NT2/D1 (cell line): ENCODE data around the gene FMN1.

Source experiments
- DNase-seq: peaks from one replicate; pipeline ENCODE4 v3.0.0-alpha.2; 2011; ENCODE audit warnings: low read depth, low spot score
- H3K27me3 ChIP-seq: 2 replicates; pipeline ENCODE4 v1.6.0; 2011; ENCODE audit warnings: mild to moderate bottlenecking; ENCODE audit not compliant: insufficient read length, insufficient read depth
- H3K36me3 ChIP-seq: 2 replicates; pipeline ENCODE4 v1.6.1; 2011; ENCODE audit warnings: mild to moderate bottlenecking, low read length, mixed read lengths; ENCODE audit not compliant: insufficient read depth, insufficient read length
- H3K4me1 ChIP-seq: 2 replicates; pipeline ENCODE4 v1.5.1; 2011; ENCODE audit not compliant: insufficient read depth, insufficient read length
- H3K4me3 ChIP-seq: 2 replicates; pipeline ENCODE4 v1.5.1; 2011; ENCODE audit warnings: low read depth; ENCODE audit not compliant: insufficient read length
- H3K9ac ChIP-seq: 2 replicates; pipeline ENCODE4 v1.6.0; 2011; ENCODE audit warnings: low read depth; ENCODE audit not compliant: insufficient read length
- H3K9me3 ChIP-seq: 2 replicates; pipeline ENCODE4 v1.5.1; 2011; ENCODE audit warnings: mild to moderate bottlenecking, low read length; ENCODE audit not compliant: insufficient read depth
- SUZ12 ChIP-seq: IDR thresholded peaks from 2 replicates; pipeline ENCODE4 v1.6.1; 2011; ENCODE audit not compliant: insufficient read length, insufficient read depth; ENCODE audit errors: extremely low read depth
- YY1 ChIP-seq: IDR thresholded peaks from 2 replicates; pipeline ENCODE4 v1.6.1; 2011; ENCODE audit not compliant: insufficient read length, insufficient read depth
- ZNF274 ChIP-seq: IDR thresholded peaks from 2 replicates; pipeline ENCODE4 v1.6.1; 2011; ENCODE audit warnings: mild to moderate bottlenecking, low read depth, low read length

Gene FMN1

GRCh38 chr15:32946210-32946609 lies 248.3 kb downstream of the FMN1 start:
- no peaks in the 10 kb centered on the region for H3K27me3 ChIP-seq
- H3K9me3 ChIP-seq = no peaks in the 10 kb centered on the region
- no peak for DNase-seq
- no peak for TF ChIP-seq ZNF274
- no peak for TF ChIP-seq YY1
- no peak for TF ChIP-seq SUZ12
- H3K4me1 ChIP-seq = no peaks in the 10 kb centered on the region
- H3K4me3 ChIP-seq = no peak overlapping the region
- no peaks in the 10 kb centered on the region for H3K36me3 ChIP-seq
- no peak overlapping the region for H3K9ac ChIP-seq

GRCh38 chr15:32944431-32944830 lies 250.1 kb downstream of the FMN1 start:
- H3K27me3 ChIP-seq = no peaks in the 10 kb centered on the region
- no peaks in the 10 kb centered on the region for H3K4me1 ChIP-seq
- H3K4me3 ChIP-seq = no peak overlapping the region
- TF ChIP-seq ZNF274 (no peak), YY1 (no peak), SUZ12 (no peak)
- no peaks in the 10 kb centered on the region for H3K36me3 ChIP-seq
- H3K9me3 ChIP-seq = peaks cover 5% of the 10 kb centered on the region; the same call in 1 of the 2 replicates
- H3K9ac ChIP-seq = no peak overlapping the region
- DNase-seq = no peak

DNA sequence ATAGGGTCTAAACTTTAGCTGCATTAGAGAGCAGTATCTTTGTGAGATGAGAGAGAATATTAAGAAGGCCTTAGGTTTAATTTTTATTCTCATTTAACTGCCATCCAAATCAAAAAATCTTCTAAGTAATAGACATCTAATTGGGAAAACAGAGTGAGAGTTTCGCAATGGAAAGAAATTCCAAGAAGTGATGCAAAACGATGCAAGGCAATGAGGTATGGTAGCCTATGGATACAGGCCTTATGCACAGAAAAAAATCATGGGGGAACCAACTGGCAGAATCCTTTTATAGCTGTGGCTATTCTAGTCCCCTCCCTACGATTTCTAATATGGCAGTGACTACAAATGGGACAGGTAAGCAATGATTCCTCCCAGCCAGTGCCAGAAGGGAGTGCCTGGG lies 250.8 kb downstream of the FMN1 start:
- no peaks in the 10 kb centered on the region for H3K36me3 ChIP-seq
- no peak overlapping the region for H3K4me3 ChIP-seq
- no peak for DNase-seq
- no peaks in the 10 kb centered on the region for H3K4me1 ChIP-seq
- TF ChIP-seq ZNF274 = no peak
- no peak for TF ChIP-seq SUZ12
- TF ChIP-seq YY1 = no peak
- no peaks in the 10 kb centered on the region for H3K27me3 ChIP-seq
- H3K9me3 ChIP-seq = peaks cover 5% of the 10 kb centered on the region; the same call in 1 of the 2 replicates
- no peak overlapping the region for H3K9ac ChIP-seq

GRCh38 chr15:32942401-32942841 lies 252.1 kb downstream of the FMN1 start:
- no peaks in the 10 kb centered on the region for H3K4me1 ChIP-seq
- DNase-seq = no peak
- H3K9me3 ChIP-seq = peaks cover 5% of the 10 kb centered on the region; the same call in 1 of the 2 replicates
- H3K36me3 ChIP-seq = no peaks in the 10 kb centered on the region
- H3K4me3 ChIP-seq = no peak overlapping the region
- no peaks in the 10 kb centered on the region for H3K27me3 ChIP-seq
- TF ChIP-seq YY1 = no peak
- TF ChIP-seq ZNF274 = no peak
- TF ChIP-seq SUZ12 = no peak
- H3K9ac ChIP-seq = no peak overlapping the region

DNA sequence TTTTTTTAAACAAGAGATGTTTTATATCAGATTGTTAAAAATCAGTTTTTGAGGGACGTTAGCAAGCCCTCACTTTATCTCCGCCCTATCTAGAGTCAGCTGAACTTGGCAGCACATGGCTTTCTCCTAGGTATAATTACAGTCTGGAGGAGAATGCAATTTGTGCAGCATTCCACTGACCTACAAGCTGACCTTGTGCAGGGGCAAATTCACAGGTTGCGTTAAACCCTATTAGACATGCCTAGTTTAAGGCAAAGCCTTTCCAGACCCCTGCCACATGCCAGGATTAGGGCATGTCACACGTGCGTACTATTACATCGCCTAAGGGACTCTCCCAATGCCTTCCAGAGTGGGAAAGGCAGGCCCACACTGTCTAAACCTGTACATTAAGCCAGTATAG lies 252.7 kb downstream of the FMN1 start:
- no peak overlapping the region for H3K4me3 ChIP-seq
- no peaks in the 10 kb centered on the region for H3K36me3 ChIP-seq
- H3K27me3 ChIP-seq = no peaks in the 10 kb centered on the region
- TF ChIP-seq ZNF274 (no peak), YY1 (no peak), SUZ12 (no peak)
- H3K4me1 ChIP-seq = no peaks in the 10 kb centered on the region
- peaks cover 5% of the 10 kb centered on the region; the same call in 1 of the 2 replicates for H3K9me3 ChIP-seq
- no peak overlapping the region for H3K9ac ChIP-seq
- no peak for DNase-seq

DNA sequence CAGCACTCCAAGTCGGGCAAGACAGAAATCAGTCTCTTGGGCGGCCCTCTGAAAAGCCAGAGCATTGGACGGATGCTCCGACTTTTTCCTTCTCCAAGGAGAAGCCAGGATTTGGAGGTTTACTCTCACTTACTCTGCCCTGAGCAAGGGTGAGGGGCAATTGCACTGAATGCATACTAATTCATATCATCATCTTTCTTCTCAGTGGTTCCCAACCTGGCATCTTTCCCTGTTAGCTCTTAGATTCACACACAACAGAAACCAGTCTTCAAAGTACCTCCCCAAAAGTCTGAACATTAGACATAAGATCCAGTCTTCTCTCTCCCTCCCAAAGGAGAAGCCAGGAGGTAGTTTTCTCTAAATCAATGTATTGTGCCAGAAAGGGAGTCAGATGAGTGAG lies 257.5 kb downstream of the FMN1 start:
- Histone ChIP-seq H3K4me3 (no peak overlapping the region), H3K27me3 (no peaks in the 10 kb centered on the region), H3K9ac (no peak overlapping the region), H3K9me3 (peaks cover 12% of the 10 kb centered on the region; the same call in 1 of the 2 replicates), H3K36me3 (no peaks in the 10 kb centered on the region), H3K4me1 (no peaks in the 10 kb centered on the region)
- TF ChIP-seq SUZ12 (no peak), ZNF274 (no peak), YY1 (no peak)
- DNase-seq = no peak

DNA sequence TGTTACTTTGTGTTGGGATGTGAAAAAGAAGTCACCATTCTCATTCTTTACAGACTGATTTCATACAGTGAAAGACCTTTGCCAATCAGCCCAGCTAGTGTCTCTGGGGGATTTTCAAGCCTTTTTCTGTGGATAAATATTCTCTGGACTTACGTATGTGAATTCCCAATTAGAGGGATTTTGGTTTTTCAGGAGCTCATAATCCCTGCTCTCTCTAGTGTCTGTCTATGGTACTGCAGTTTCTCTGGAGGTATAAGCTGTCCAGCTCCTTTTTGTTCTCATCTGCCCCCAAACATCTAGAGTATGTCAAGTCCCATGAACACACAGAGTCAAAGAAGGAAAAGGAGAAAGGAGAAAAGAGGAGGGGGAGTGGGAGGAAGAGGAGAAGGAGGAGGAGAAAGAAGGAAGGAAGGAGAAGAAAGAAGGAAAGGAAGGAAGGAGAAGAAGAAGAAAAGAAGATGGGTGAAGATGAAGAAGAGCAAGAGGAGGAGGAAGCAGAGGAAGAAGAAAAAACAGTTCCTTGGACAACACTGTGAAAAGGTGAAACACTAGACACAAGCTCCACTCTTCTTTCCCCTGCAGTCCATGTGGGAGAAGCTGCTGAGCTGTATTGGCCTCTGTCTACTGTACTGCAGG lies 258.1 kb downstream of the FMN1 start:
- DNase-seq = no peak
- Histone ChIP-seq H3K9ac (no peak overlapping the region), H3K4me1 (no peaks in the 10 kb centered on the region), H3K9me3 (peaks cover 12% of the 10 kb centered on the region; the same call in 1 of the 2 replicates), H3K4me3 (no peak overlapping the region), H3K27me3 (no peaks in the 10 kb centered on the region), H3K36me3 (no peaks in the 10 kb centered on the region)
- TF ChIP-seq ZNF274 (no peak), SUZ12 (no peak), YY1 (no peak)

- Histone ChIP-seq H3K36me3 (no peaks in the 10 kb centered on the region), H3K4me3 (no peak overlapping the region), H3K4me1 (no peaks in the 10 kb centered on the region), H3K27me3 (no peaks in the 10 kb centered on the region), H3K9ac (no peak overlapping the region), H3K9me3 (peaks cover 12% of the 10 kb centered on the region; the same call in 1 of the 2 replicates)
- TF ChIP-seq YY1 (no peak), SUZ12 (no peak), ZNF274 (no peak)
- DNase-seq = no peak
These were observed 259.4 kb downstream of the FMN1 start for GRCh38 chr15:32935139-32935538.
